DND-41 (cell line): Measurements from ENCODE around the gene RPN2.

Source experiments
- CTCF ChIP-seq: IDR thresholded peaks from 2 replicates; pipeline ENCODE4 v1.5.1; 2012; ENCODE audit warnings: borderline replicate concordance, low read length, moderate library complexity, mild to moderate bottlenecking; ENCODE audit not compliant: poor library complexity, severe bottlenecking; ENCODE audit errors: extremely low read depth
- EZH2 ChIP-seq: IDR thresholded peaks from 3 replicates; pipeline ENCODE4 v1.6.1; 2012; ENCODE audit warnings: borderline replicate concordance, low read depth, mild to moderate bottlenecking, moderate library complexity, low read length, inconsistent platforms; ENCODE audit not compliant: severe bottlenecking

GRCh38 chr20:37193821-37194220, 14.7 kb downstream of the RPN2 start:
- TF ChIP-seq CTCF, result no peak
- TF ChIP-seq EZH2, result no peak
